Heart left ventricle (tissue), 13 donors: ENCODE results near the gene MIA.

Experiments
- CTCF ChIP-seq, 12 donors: fragments of 200-600 bp; sonication (generic) in 4 of 12; IDR thresholded peaks; one replicate each; pipeline versions ENCODE4 v1.5.0 to v1.8.0; 2018 to 2022; ENCODE audit warnings: antibody characterized with exemption in 12 of 12, mild to moderate bottlenecking in 5 of 12
- POLR2A ChIP-seq, 2 donors: fragments of 450-650 bp; IDR thresholded peaks; one replicate each; pipeline ENCODE4 v1.6.1; 2017; ENCODE audit warnings: antibody characterized with exemption in 2 of 2, mild to moderate bottlenecking in 2 of 2, moderate library complexity in 2 of 2
- donor health status: ischemic (EF 13 %, LVEDD 7.1; RV severe dilation, severe dysfunction).
- donor health status: DM: no; HTN: yes; CAD: no.
- donor health status: DM: no; HTN: no; CAD: no.
- donor health status: ischemic (EF 25% LVEDD 6.9; RV normal size, moderate dysfunction).
- donor health status: ischemic (EF 25% LVEDD 5.7; RV mildly dilated, moderate dysfunction).
- donor health status: ischemic (EF 35%, LVEDD 5.7; RV mildly dilated, moderate dysfunction).
- donor health status: nonischemic (EF 11% LVEDD 7.7; RV severe dilation, severe dysfunction).
- donor health status: DM: yes; HTN: yes; CAD: no.
- donor health status: PGD.
- donor health status: ischemic (EF 29% LVEDD 5.4; RV normal size, mild dysfunction).
- donor health status: nonischemic (EF 23%, LVEDD 6.1; RV moderate dilation, normal function).

DNA sequence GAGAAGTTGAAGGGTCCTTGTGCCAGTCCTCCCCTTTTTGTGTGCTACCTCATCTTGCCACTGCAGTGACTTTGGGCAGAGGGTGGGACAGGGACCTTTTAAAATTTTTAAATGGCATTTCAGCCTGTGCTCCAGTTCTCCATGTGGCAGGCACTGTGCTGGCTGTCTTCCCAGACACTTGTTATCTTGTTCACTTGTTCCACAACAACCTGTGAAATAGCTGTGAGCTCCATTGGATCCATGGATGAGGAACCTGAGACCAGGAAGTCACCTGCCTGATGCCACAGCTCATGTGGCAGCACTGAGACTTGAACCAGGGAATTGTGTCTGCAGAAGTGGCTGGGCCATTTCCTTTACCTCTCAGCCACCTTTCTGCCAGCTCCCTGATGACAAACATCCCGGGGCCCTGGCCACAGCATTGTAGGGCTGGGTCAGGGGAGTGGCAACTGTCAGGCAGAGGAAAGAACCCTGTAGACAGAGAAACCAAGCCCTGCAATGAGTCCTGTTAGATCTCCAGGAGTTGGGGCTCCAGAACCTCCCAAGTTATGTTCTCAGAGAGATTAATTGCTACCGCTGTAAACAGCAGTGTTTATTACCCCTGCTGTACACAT lies 30.0 kb downstream of the MIA start:
- TF ChIP-seq CTCF (IDR thresholded peaks at IDR 0.05), result no peak
- no peak for TF ChIP-seq POLR2A (IDR thresholded peaks at IDR 0.05)
